Prostate gland (tissue), 2 donors: ENCODE results near the gene GNPAT. TPM values are rescaled to one million over a fixed set of nuclear protein-coding genes. Genes with fewer than 3 reads are reported as not detected.

Experiments
- DNase-seq: peaks from one replicate; pipeline ENCODE4 v3.0.0-alpha.2; 2019; ENCODE audit warnings: low spot score
- H3K27ac ChIP-seq, 2 donors: fragments of 200-600 bp; sonication (generic); 2 replicates each; pipeline ENCODE4 v1.5.1; 2017 to 2019
- H3K27me3 ChIP-seq: fragments of 200-600 bp; sonication (generic); replicated peaks from 2 replicates; pipeline ENCODE4 v1.5.1; 2019; ENCODE audit not compliant: insufficient read depth
- H3K36me3 ChIP-seq, 2 donors: fragments of 200-600 bp; sonication (generic); 1 replicate in 1 of 2; 2 replicates in 1 of 2; pipeline versions ENCODE4 v1.5.1 to v1.8.1; 2017 to 2019
- H3K4me1 ChIP-seq: fragments of 200-600 bp; sonication (generic); replicated peaks from 2 replicates; pipeline ENCODE4 v1.5.1; 2019
- H3K4me3 ChIP-seq, 2 donors: fragments of 200-600 bp; sonication (generic); 2 replicates each; pipeline ENCODE4 v1.5.1; 2017 to 2019
- H3K9me3 ChIP-seq: fragments of 200-600 bp; sonication (generic); 2 replicates; pipeline ENCODE4 v1.5.1; 2017
- POLR2A ChIP-seq: fragments of 450-650 bp; IDR thresholded peaks from one replicate; pipeline ENCODE4 v1.6.1; 2016; ENCODE audit warnings: antibody characterized with exemption, mild to moderate bottlenecking
- POLR2AphosphoS5 ChIP-seq: sonication (generic); formaldehyde crosslinking; IDR thresholded peaks from one replicate; pipeline ENCODE4 v1.6.1; 2017; ENCODE audit warnings: antibody characterized with exemption
- WGBS: methylation state at CpG from one replicate; pipeline ENCODE4 v1.1.5; 2018; 5-methylcytosine and 5-hydroxymethylcytosine counted together
- intact Hi-C: fragments of 100-400 bp; cut with DNase I; formaldehyde crosslinking; loops from one replicate; pipeline ENCODE4 v1.14.2; 2022
- total RNA-seq, 2 donors: library from RNA; depleted of rRNA; stranded (reverse); fragments of >200 nt; gene quantifications; one replicate each; pipeline ENCODE4 v1.1.0, GENCODE V29; 2016
- TF ChIP-seq, protein P1 (sequence below), 4 experiments: fragments of 200-600 bp in 2 of 4; fragments of 450-650 bp in 2 of 4; sonication (generic) in 2 of 4; IDR thresholded peaks; 1 replicate in 3 of 4; 2 replicates in 1 of 4; pipeline ENCODE4 v1.5.1; 2016 to 2019; ENCODE audit warnings: antibody characterized with exemption in 4 of 4, mild to moderate bottlenecking in 2 of 4, moderate library complexity in 2 of 4

The GNPAT gene
- total RNA-seq, 2 donors from 2014 or later = 40.6 to 45.2 TPM

DNA sequence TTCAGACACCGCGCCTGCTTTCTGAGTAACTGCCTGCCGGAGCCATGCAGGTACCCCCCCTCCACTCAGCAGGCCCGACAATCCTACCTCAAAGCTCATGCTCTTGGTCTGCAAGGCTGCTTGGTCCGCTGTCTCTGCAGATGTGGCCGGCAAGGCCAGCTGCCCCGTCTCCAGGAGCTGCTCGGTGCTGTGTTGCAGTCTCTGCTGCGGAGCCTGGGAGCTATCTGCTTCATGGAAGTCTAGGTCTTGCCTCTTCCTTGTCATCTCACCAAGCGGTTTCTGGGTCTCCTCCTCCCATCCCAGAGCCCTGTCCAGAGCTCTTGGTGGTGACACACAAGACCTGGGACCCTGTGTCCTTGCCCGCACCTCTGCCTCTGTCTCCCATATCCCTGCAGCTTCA, 24.0 kb upstream of the GNPAT start:
- H3K4me1 ChIP-seq = no peaks in the 10 kb centered on the region
- no peaks in the 10 kb centered on the region for H3K9me3 ChIP-seq
- 89% methylated on average over 11 of the region's 11 CpGs for WGBS
- no peak overlapping the region for H3K27ac ChIP-seq
- H3K27me3 ChIP-seq = no peaks in the 10 kb centered on the region
- no peaks in the 10 kb centered on the region for H3K36me3 ChIP-seq
- DNase-seq = no peak
- TF ChIP-seq, protein P1, sequence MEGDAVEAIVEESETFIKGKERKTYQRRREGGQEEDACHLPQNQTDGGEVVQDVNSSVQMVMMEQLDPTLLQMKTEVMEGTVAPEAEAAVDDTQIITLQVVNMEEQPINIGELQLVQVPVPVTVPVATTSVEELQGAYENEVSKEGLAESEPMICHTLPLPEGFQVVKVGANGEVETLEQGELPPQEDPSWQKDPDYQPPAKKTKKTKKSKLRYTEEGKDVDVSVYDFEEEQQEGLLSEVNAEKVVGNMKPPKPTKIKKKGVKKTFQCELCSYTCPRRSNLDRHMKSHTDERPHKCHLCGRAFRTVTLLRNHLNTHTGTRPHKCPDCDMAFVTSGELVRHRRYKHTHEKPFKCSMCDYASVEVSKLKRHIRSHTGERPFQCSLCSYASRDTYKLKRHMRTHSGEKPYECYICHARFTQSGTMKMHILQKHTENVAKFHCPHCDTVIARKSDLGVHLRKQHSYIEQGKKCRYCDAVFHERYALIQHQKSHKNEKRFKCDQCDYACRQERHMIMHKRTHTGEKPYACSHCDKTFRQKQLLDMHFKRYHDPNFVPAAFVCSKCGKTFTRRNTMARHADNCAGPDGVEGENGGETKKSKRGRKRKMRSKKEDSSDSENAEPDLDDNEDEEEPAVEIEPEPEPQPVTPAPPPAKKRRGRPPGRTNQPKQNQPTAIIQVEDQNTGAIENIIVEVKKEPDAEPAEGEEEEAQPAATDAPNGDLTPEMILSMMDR (IDR thresholded peaks at IDR 0.05) = no peak
- intact Hi-C loops = no loop called here
- no peak overlapping the region for H3K4me3 ChIP-seq

DNA sequence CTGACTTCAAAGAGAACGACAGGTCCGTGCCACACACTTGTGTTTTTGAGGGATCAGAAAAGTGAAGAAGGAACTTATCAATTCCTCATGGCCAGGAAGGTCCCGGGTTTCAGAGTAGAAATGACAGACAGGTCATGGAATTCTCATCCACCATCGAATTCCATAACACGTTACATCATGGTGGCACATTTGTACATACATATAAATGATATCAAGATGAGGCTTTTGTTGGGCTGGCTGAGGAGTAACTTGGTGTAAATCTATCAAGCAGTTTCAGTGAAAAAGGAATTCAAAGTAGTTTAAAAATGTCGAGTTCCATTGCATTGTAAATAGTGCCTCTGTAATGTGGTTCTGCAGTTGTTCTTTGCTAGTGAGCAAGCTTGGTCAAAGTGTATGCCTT, 22.9 kb upstream of the GNPAT start:
- no peak for DNase-seq
- H3K36me3 ChIP-seq = no peaks in the 10 kb centered on the region
- no peaks in the 10 kb centered on the region for H3K4me1 ChIP-seq
- H3K9me3 ChIP-seq = no peaks in the 10 kb centered on the region
- no peaks in the 10 kb centered on the region for H3K27me3 ChIP-seq
- H3K27ac ChIP-seq = no peak overlapping the region
- intact Hi-C loops = no loop called here
- H3K4me3 ChIP-seq = no peak overlapping the region
- TF ChIP-seq POLR2AphosphoS5 (no peak), POLR2A (no peak)
- TF ChIP-seq, protein P1 (IDR thresholded peaks at IDR 0.05) = no peak
- WGBS = 57% methylated on average over 6 of the region's 6 CpGs

DNA sequence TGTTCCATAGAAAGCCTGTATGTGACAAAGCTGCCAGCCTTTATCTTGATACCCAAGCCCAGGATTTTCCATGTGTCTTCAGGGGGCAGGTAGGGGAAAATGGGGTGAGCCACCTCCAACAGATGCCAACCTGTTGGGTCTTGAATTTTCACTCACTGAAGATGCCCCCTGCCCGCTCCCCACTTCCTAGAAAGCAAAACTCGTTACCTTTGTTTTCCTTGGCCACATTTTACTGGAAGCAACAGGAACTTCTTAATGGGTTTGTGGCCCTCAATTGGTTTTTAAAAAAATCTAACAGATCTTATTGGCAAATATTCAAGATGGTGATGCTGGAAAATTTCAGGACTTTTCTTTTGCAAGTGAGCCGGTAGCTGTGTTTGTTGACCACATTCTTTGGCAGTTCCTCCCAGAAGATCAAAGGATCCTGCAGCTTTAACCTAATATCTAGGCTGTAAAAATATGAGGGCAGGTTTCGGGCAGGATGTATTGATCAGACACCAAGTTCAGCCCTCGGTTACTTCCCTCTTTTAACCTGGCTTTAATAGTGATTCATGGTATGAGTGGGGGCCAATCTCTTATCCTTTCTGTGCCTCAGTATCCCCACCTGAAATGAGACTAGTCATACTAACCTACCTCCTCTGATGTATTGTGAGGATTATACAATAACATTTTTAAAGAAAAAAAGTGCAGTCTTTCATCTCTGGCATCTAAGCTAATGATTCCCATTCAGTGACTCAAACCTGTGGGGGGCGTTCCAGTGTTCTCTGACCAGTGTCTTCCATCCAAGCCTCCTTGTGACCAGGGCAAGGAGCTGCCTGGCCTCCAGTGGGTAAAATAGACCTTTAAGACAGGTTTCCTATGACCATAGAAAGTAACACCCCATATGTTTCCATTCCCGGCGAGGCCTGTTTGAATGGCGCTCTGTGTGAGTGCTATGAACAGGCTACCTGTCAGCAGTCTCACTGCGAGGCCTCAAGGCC, 21.3 kb upstream of the GNPAT start:
- 62% methylated on average over 10 of the region's 10 CpGs for WGBS
- TF ChIP-seq POLR2A (no peak), POLR2AphosphoS5 (no peak)
- TF ChIP-seq, protein P1 (IDR thresholded peaks at IDR 0.05) = no peak
- DNase-seq = no peak
- Histone ChIP-seq H3K27ac (no peak overlapping the region), H3K36me3 (peaks cover 0 to 5% of the 10 kb centered on the region in 2 donors), H3K9me3 (no peaks in the 10 kb centered on the region), H3K27me3 (no peaks in the 10 kb centered on the region), H3K4me1 (no peaks in the 10 kb centered on the region), H3K4me3 (no peak overlapping the region)
- intact Hi-C loops = no loop called here

DNA sequence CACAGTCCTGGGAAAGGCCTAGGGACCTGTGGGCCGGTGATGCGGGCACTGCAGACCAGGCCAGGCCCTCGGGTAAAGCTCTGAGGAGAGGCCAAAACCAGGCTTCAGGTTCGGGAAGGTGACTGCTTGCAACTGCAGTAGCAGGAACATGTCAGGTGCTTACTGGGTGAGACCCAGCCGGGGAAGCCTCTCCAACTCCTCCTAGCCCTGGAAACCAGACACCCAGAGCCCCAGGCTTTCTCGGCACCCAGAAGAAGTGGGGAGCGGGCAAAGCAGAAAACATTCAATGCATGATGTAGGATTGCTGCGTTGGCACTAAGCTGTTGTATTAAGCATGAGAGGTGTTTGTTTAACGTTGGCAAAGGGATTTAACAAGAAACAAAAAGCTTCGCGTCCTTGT, 20.2 kb upstream of the GNPAT start:
- 47% methylated on average over 11 of the region's 11 CpGs for WGBS
- H3K4me3 ChIP-seq = no peak overlapping the region
- H3K36me3 ChIP-seq = peaks cover 5 to 6% of the 10 kb centered on the region in 2 donors
- no peaks in the 10 kb centered on the region for H3K27me3 ChIP-seq
- intact Hi-C loops = no loop called here
- TF ChIP-seq POLR2A (no peak), POLR2AphosphoS5 (no peak)
- TF ChIP-seq, protein P1 (IDR thresholded peaks at IDR 0.05) = no peak
- no peak overlapping the region for H3K27ac ChIP-seq
- H3K9me3 ChIP-seq = no peaks in the 10 kb centered on the region
- H3K4me1 ChIP-seq = no peaks in the 10 kb centered on the region
- no peak for DNase-seq

DNA sequence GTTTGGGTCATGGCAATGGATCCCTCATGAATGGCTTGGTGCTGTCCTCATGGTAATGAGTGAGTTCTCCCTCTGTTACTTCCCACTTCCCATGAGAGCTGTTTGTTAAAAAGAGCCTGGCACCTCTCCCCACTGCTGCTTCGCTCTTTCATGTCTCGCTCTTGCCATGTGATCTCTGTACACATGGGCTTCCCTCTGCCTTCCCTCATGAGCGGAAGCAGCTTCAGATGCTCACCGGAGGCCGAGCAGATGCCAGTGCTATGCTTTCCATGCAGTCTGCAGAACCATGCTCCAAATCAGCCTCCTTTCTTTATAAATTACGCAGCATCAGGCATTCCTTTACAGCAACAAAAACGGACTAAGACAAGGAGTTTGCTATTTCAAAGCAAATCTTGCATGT, 14.9 kb upstream of the GNPAT start:
- 92% methylated on average over 7 of the region's 7 CpGs for WGBS

More for the DNA sequence above, 14.9 kb upstream of the GNPAT start:
- intact Hi-C loops = no loop called here
- DNase-seq = no peak
- H3K4me1 ChIP-seq = no peaks in the 10 kb centered on the region
- no peaks in the 10 kb centered on the region for H3K27me3 ChIP-seq
- no peak overlapping the region for H3K4me3 ChIP-seq
- TF ChIP-seq, protein P1 (IDR thresholded peaks at IDR 0.05) = no peak
- TF ChIP-seq POLR2A = no peak
- TF ChIP-seq POLR2AphosphoS5 = no peak
- H3K9me3 ChIP-seq = no peaks in the 10 kb centered on the region
- peaks cover 6 to 11% of the 10 kb centered on the region in 2 donors for H3K36me3 ChIP-seq
- H3K27ac ChIP-seq = no peak overlapping the region
